AG04450 (cell line): Measurements from ENCODE around the gene FRMD3. TPM values are rescaled to one million over a fixed set of nuclear protein-coding genes. Genes with fewer than 3 reads are reported as not detected.

ENCODE experiments used
- CTCF ChIA-PET: fragments of 300-600, 350-600 bp; formaldehyde crosslinking; extraction: SDS; loops from one replicate; lab custom pipeline; 2022; ENCODE audit warnings: antibody characterized with exemption, inconsistent platforms; lab: Charles Lee
- POLR2A ChIA-PET: fragments of 350-600 bp; formaldehyde crosslinking; extraction: SDS; loops from one replicate; lab custom pipeline; 2021; ENCODE audit warnings: antibody characterized with exemption, inconsistent platforms; lab: Yijun Ruan, JAX
- DNase-seq: peaks from one replicate; pipeline ENCODE4 v3.0.0-alpha.2; 2011; ENCODE audit warnings: low read depth, low spot score
- H3K27ac ChIP-seq: one replicate; pipeline ENCODE4 v1.5.1; 2012; ENCODE audit warnings: low read depth, low read length, control low read depth
- H3K27me3 ChIP-seq: one replicate; pipeline ENCODE4 v1.6.0; 2012; ENCODE audit warnings: low read length; ENCODE audit not compliant: control insufficient read depth, insufficient read depth
- H3K4me3 ChIP-seq: 2 replicates; pipeline ENCODE4 v1.5.1; 2011; ENCODE audit warnings: mild to moderate bottlenecking, low read depth, low read length, control low read depth
- H3K9me3 ChIP-seq: 2 replicates; pipeline ENCODE4 v1.5.1; 2012; ENCODE audit warnings: low read length; ENCODE audit not compliant: control insufficient read depth, insufficient read depth
- polyA plus RNA-seq: library from polyadenylated mRNA; depleted of rRNA; stranded (reverse); fragments of >200 nt; gene quantifications from 2 replicates; pipeline ENCODE4 v1.2.3, GENCODE V29; 2011
- TF ChIP-seq, protein P1 (sequence below): IDR thresholded peaks from 2 replicates; pipeline ENCODE4 v1.5.1; 2011; ENCODE audit warnings: low read depth, low read length, control low read depth, inconsistent platforms

FRMD3 gene
- polyA plus RNA-seq, 1 experiment: 0.10 TPM

DNA sequence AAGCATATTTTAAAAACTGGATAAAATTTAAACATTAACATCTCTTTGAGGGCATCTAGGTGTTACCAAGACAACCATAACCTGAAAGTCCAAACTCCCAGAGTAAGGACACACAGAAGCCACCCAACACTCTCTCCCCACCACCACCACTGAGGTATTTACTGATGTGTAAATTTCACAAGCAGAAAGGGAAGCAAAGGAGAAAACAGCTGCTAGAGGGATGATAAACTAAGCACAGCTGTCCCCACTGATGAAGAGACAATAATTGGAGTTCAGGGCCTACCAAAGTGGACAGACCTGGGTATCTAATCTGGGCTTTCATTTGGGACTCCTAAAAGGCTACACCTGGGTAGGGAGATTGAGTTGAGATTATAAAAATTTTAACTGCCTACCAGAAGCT lies 63.6 kb downstream of the FRMD3 start:
- TF ChIP-seq, protein P1, sequence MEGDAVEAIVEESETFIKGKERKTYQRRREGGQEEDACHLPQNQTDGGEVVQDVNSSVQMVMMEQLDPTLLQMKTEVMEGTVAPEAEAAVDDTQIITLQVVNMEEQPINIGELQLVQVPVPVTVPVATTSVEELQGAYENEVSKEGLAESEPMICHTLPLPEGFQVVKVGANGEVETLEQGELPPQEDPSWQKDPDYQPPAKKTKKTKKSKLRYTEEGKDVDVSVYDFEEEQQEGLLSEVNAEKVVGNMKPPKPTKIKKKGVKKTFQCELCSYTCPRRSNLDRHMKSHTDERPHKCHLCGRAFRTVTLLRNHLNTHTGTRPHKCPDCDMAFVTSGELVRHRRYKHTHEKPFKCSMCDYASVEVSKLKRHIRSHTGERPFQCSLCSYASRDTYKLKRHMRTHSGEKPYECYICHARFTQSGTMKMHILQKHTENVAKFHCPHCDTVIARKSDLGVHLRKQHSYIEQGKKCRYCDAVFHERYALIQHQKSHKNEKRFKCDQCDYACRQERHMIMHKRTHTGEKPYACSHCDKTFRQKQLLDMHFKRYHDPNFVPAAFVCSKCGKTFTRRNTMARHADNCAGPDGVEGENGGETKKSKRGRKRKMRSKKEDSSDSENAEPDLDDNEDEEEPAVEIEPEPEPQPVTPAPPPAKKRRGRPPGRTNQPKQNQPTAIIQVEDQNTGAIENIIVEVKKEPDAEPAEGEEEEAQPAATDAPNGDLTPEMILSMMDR: no peak
- ChIA-PET POLR2A (no interaction called here), CTCF (no interaction called here)
- Histone ChIP-seq H3K27ac (no peak overlapping the region), H3K27me3 (no peaks in the 10 kb centered on the region), H3K9me3 (no peaks in the 10 kb centered on the region), H3K4me3 (no peak overlapping the region)
- no peak for DNase-seq

DNA sequence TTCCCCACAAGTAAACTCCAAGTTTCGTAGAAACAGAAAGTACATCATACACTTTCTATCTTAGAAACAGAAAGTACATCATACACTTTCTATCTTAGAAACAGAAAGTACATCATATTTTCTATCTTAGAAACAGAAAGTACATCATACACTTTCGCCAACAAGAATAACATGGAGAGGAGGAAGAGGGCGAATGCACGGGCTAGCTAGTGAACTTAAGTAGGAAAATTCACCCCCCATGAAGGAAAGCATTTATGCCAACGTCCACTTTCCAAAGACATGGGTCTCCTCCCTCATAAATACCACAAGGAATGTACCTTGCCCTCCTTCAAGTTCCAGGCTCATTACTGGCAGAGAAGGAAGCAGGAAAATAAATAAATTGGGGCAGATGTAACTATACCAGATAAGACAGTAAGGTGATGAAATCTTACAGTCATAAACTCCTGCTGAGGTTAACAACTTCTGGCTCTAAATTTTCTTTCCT lies 64.7 kb downstream of the FRMD3 start:
- Histone ChIP-seq H3K27ac (no peak overlapping the region), H3K27me3 (no peaks in the 10 kb centered on the region), H3K9me3 (no peaks in the 10 kb centered on the region), H3K4me3 (no peak overlapping the region)
- ChIA-PET POLR2A (no interaction called here), CTCF (no interaction called here)
- no peak for DNase-seq
- TF ChIP-seq, protein P1: no peak

DNA sequence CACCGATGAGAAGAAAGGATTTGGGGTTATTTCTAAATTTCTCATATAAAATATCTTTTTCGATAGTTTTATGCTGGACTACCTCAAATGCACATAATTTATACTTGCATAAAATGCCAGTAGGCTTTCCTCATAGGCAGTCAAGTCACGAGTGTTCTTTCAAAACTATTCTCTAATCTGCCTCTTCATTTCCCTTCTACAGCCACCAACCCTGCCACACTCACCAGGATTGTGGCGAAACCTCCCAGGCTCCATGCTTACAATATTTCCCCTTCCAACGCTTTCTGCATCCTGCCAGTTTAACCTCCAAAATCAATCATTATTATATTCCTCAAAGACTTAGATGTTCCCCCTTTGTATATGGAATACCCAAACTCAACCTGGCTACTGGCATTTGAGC lies 65.4 kb downstream of the FRMD3 start:
- ChIA-PET CTCF (no interaction called here), POLR2A (no interaction called here)
- Histone ChIP-seq H3K27ac (no peak overlapping the region), H3K4me3 (no peak overlapping the region), H3K27me3 (no peaks in the 10 kb centered on the region), H3K9me3 (no peaks in the 10 kb centered on the region)
- DNase-seq: no peak
- TF ChIP-seq, protein P1: no peak

DNA sequence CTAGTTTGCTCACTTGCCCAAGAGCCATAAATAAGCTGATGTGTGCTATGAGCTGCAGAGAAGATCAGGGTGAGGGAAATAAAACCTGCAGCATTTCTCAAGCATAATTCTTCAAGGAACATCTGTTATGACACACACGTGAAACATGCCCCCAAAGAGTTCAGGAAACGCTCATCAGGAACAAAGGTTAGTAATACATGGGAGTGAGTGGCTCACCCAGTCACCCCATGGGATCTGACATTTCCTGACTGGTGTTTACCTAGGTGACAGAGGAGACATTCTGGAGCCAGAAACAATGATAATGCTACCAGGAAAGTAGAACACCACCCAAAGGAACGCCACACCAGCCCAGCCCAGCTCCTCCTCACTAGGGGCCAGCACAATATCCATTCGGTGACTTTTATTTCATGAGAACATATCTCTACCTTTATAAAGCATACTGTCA lies 66.0 kb downstream of the FRMD3 start:
- Histone ChIP-seq H3K4me3 (no peak overlapping the region), H3K27ac (no peak overlapping the region), H3K27me3 (no peaks in the 10 kb centered on the region), H3K9me3 (no peaks in the 10 kb centered on the region)
- DNase-seq: no peak
- TF ChIP-seq, protein P1: no peak
- ChIA-PET POLR2A (no interaction called here), CTCF (no interaction called here)

DNA sequence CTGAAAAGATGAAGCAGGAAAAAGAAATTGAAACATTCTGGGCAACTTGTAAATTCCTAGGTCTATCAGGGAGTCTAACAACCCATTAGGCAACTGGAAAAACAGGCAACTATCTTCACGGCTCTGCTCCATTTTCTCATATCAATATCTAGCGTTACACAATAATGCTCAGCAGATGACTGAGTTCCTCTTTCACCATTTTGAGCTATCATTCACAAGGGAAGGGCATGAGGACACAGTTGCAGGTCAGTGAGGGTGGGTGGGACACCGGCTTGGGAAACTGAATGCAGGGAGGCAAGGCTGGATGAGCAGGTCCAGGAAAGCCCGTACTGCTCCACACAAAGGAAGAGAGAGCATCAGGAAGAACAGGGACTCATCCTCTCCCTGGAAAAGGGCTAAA lies 67.0 kb downstream of the FRMD3 start:
- Histone ChIP-seq H3K27me3 (no peaks in the 10 kb centered on the region), H3K4me3 (no peak overlapping the region), H3K9me3 (no peaks in the 10 kb centered on the region), H3K27ac (no peak overlapping the region)
- TF ChIP-seq, protein P1: no peak
- CTCF ChIA-PET: no interaction called here
- no peak for DNase-seq
- POLR2A ChIA-PET: no interaction called here
